ENCODE results near the gene SLC32A1.

Gene SLC32A1

DNA sequence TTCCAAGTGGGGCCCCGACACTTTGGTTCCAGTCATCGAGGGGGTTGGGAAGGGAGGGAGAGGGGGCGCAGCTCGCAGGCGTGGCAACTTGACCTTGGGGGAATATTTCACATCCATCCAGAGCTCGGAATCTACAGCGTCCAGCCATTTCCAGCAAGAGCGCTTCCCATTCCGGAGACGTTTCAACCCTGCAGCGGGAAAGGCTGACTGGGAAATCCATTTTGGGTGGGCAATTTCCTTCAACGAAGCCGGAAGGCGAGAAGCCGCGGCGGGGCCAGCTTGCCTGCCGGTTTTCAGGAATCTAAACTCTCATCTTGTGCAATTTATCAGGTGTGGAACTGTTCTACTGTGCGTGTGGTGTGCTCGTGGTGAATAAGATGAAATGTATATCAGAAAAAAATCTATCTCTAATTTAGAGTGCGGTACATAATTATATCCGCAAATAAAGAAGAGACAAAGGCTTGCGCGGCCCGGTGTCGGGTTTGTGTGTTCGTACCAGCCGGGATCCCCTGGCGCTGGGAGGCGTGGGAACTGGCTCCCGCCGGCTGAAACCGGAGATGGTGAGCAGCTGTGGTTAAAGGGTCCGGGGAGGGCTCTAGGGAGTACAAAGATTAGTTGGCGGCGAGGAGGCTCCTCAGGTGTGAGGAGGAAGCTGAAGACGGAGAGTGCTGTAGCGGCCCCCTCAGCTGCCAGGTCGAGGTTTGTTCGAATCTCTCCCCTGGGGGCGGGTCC, 4.8 kb downstream of the SLC32A1 start:
- DNase-seq (ENCODE audit: low read depth): no peak
- TF ChIP-seq, protein P1, sequence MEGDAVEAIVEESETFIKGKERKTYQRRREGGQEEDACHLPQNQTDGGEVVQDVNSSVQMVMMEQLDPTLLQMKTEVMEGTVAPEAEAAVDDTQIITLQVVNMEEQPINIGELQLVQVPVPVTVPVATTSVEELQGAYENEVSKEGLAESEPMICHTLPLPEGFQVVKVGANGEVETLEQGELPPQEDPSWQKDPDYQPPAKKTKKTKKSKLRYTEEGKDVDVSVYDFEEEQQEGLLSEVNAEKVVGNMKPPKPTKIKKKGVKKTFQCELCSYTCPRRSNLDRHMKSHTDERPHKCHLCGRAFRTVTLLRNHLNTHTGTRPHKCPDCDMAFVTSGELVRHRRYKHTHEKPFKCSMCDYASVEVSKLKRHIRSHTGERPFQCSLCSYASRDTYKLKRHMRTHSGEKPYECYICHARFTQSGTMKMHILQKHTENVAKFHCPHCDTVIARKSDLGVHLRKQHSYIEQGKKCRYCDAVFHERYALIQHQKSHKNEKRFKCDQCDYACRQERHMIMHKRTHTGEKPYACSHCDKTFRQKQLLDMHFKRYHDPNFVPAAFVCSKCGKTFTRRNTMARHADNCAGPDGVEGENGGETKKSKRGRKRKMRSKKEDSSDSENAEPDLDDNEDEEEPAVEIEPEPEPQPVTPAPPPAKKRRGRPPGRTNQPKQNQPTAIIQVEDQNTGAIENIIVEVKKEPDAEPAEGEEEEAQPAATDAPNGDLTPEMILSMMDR (IDR thresholded peaks at IDR 0.05; ENCODE audit: low read depth, low read length, missing control alignments): no peak
- no peak overlapping the region for H3K4me3 ChIP-seq (ENCODE audit: low read depth, low read length)

- H3K4me3 ChIP-seq (ENCODE audit: low read depth, low read length): no peak overlapping the region
- TF ChIP-seq, protein P1 (IDR thresholded peaks at IDR 0.05; ENCODE audit: low read depth, low read length, missing control alignments): no peak
- DNase-seq (ENCODE audit: low read depth): no peak
These were observed 5.5 kb downstream of the SLC32A1 start for GRCh38 chr20:38729767-38730166.

DNA sequence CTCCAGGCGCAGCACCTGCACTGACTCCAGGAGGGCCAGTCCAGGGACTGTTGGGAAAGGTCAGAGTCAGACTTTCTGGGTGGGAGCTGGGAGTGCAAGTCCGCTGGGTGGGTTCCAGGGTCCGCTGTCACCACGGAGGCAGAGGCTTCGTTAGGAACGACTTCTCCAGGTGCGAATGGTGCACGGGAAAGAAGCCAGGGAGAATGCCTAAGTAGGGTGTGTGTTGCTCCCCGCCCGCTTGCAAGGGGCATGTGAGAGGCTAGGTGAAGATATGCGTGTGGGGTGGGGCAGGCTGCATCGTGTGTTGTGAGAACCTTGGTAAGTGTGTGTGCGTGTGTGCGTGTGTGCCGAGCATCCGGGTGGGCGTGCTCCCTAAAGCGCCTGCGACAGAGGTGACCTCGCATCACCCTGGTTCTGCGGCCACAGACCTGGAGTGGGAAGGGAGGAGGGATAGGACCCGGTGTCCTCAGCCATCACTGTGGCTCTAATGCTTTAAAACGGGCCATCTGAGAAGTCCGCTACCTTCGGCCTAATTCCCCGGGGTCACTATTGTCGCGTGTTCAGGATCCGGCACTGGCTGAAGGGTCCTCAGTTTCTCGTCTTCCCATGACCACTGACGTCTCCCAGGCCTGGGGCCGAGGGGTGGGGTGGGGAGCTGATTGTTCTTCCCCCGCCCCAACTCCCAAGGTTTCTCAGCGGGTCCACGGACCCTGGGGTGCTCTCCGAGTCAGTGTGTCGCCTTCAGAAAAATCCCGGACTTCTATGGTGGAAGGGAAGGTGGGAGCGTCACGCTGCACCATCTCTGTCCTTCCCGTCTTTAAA, 6.1 kb downstream of the SLC32A1 start:
- H3K4me3 ChIP-seq (ENCODE audit: low read depth, low read length): no peak overlapping the region
- TF ChIP-seq, protein P1 (IDR thresholded peaks at IDR 0.05; ENCODE audit: low read depth, low read length, missing control alignments): no peak
- DNase-seq (ENCODE audit: low read depth): no peak

- DNase-seq (ENCODE audit: low read depth): no peak
- H3K4me3 ChIP-seq (ENCODE audit: low read depth, low read length): peak overlapping the region; percentile 2
- TF ChIP-seq, protein P1 (IDR thresholded peaks at IDR 0.05; ENCODE audit: low read depth, low read length, missing control alignments): peak; percentile 100
These were observed 6.9 kb downstream of the SLC32A1 start for GRCh38 chr20:38730989-38731737.

- TF ChIP-seq, protein P1 (IDR thresholded peaks at IDR 0.05; ENCODE audit: low read depth, low read length, missing control alignments): no peak
- no peak for DNase-seq (ENCODE audit: low read depth)
- H3K4me3 ChIP-seq (ENCODE audit: low read depth, low read length): no peak overlapping the region
These were observed 7.4 kb downstream of the SLC32A1 start for GRCh38 chr20:38731738-38732113.

GRCh38 chr20:38732981-38733380, 8.7 kb downstream of the SLC32A1 start:
- no peak for DNase-seq (ENCODE audit: low read depth)
- TF ChIP-seq, protein P1 (IDR thresholded peaks at IDR 0.05; ENCODE audit: low read depth, low read length, missing control alignments): no peak
- H3K4me3 ChIP-seq (ENCODE audit: low read depth, low read length): no peak overlapping the region
